ENCODE data around the gene EVA1C. TPM values are rescaled to one million over a fixed set of nuclear protein-coding genes. Genes with fewer than 3 reads are reported as not detected.

Gene EVA1C
- total RNA-seq, 1 donor from 2014 or later: 0.38 TPM

- no peak for TF ChIP-seq CTCF (IDR thresholded peaks at IDR 0.05)
- ATAC-seq (ENCODE audit: low read depth) (no peak), DNase-seq (no peak)
- H3K9me3 Mint-ChIP-seq: no peaks in the 10 kb centered on the region
- H3K27ac Mint-ChIP-seq: peak overlapping the region; percentile 83
- POLR2A ChIA-PET: interaction anchor here (0.9 to 1.9 kb wide), 2 partner anchors 8 to 219 kb away, joined by 3 to 7 read pairs; partner anchors contain the start of gene CFAP298
- H3K36me3 Mint-ChIP-seq (ENCODE audit: low read depth): peaks cover 17% of the 10 kb centered on the region
- CTCF ChIA-PET: no interaction called here
- intact Hi-C loops (cut with micrococcal nuclease): loop anchor here (1.0 to 10.0 kb wide), 8 partner anchors 114 to 1149 kb away; partner anchors contain the start of genes CFAP298, DNAJC28, GART and MIS18A
- H3K4me3 Mint-ChIP-seq: peak overlapping the region; percentile 87
- peaks cover 11% of the 10 kb centered on the region for H3K27me3 Mint-ChIP-seq
- peaks cover 41% of the 10 kb centered on the region for H3K4me1 Mint-ChIP-seq
Measured at GRCh38 chr21:32393677-32394001, 18.9 kb upstream of the EVA1C start.

- no peak overlapping the region for H3K27ac Mint-ChIP-seq
- no peaks in the 10 kb centered on the region for H3K9me3 Mint-ChIP-seq
- ATAC-seq (ENCODE audit: low read depth) (no peak), DNase-seq (no peak)
- no peaks in the 10 kb centered on the region for H3K4me1 Mint-ChIP-seq
- CTCF ChIA-PET: interaction anchor here (0.6 kb wide), 1 partner anchor 198 kb away, joined by 3 read pairs; no protein-coding TSS in a partner anchor
- intact Hi-C loops (cut with micrococcal nuclease): no loop called here
- H3K36me3 Mint-ChIP-seq (ENCODE audit: low read depth): no peaks in the 10 kb centered on the region
- H3K4me3 Mint-ChIP-seq: no peak overlapping the region
- peaks cover 32% of the 10 kb centered on the region for H3K27me3 Mint-ChIP-seq
- POLR2A ChIA-PET: no interaction called here
- no peak for TF ChIP-seq CTCF (IDR thresholded peaks at IDR 0.05)
Measured at GRCh38 chr21:32403201-32403777, 9.2 kb upstream of the EVA1C start.

- DNase-seq (no peak), ATAC-seq (ENCODE audit: low read depth) (no peak)
- POLR2A ChIA-PET: no interaction called here
- CTCF ChIA-PET: no interaction called here
- Mint-ChIP-seq H3K36me3 (ENCODE audit: low read depth) (no peaks in the 10 kb centered on the region), H3K27ac (no peak overlapping the region), H3K27me3 (peaks cover 23% of the 10 kb centered on the region), H3K9me3 (no peaks in the 10 kb centered on the region), H3K4me1 (peaks cover 5% of the 10 kb centered on the region), H3K4me3 (no peak overlapping the region)
- no peak for TF ChIP-seq CTCF (IDR thresholded peaks at IDR 0.05)
- intact Hi-C loops (cut with micrococcal nuclease): no loop called here
Measured at GRCh38 chr21:32406405-32406804, 6.1 kb upstream of the EVA1C start.

- Mint-ChIP-seq H3K27ac (no peak overlapping the region), H3K4me3 (no peak overlapping the region), H3K4me1 (peaks cover 18% of the 10 kb centered on the region), H3K36me3 (ENCODE audit: low read depth) (no peaks in the 10 kb centered on the region), H3K27me3 (peaks cover 43% of the 10 kb centered on the region), H3K9me3 (no peaks in the 10 kb centered on the region)
- POLR2A ChIA-PET: no interaction called here
- CTCF ChIA-PET: no interaction called here
- DNase-seq (no peak), ATAC-seq (ENCODE audit: low read depth) (no peak)
- intact Hi-C loops (cut with micrococcal nuclease): no loop called here
- TF ChIP-seq CTCF (IDR thresholded peaks at IDR 0.05): no peak
Measured at GRCh38 chr21:32410291-32410690, 2.2 kb upstream of the EVA1C start.

- ATAC-seq (ENCODE audit: low read depth): no peak
- Mint-ChIP-seq H3K9me3 (no peaks in the 10 kb centered on the region), H3K4me3 (peak overlapping the region; percentile 36), H3K27me3 (peaks cover 43% of the 10 kb centered on the region), H3K27ac (no peak overlapping the region), H3K36me3 (ENCODE audit: low read depth) (no peaks in the 10 kb centered on the region), H3K4me1 (peaks cover 18% of the 10 kb centered on the region)
- ChIA-PET POLR2A (no interaction called here), CTCF (no interaction called here)
- intact Hi-C loops (cut with micrococcal nuclease): no loop called here
- no peak for DNase-seq
- no peak for TF ChIP-seq CTCF (IDR thresholded peaks at IDR 0.05)
Measured at GRCh38 chr21:32410916-32411315, 1.6 kb upstream of the EVA1C start.
